GM18498 (cell line): ENCODE measurements around the gene SH3RF3.

Experiments
- ATAC-seq: cut with Tn5 transposase; IDR thresholded peaks from one replicate; pipeline ENCODE4 v1.9.1; 2021; ENCODE audit warnings: mild to moderate bottlenecking, moderate library complexity; ENCODE audit not compliant: unreplicated experiment

The SH3RF3 gene

GRCh38 chr2:109300582-109300981 is 171.6 kb downstream of the SH3RF3 start:
- no peak for ATAC-seq

- no peak for ATAC-seq
These were observed 172.7 kb downstream of the SH3RF3 start for GRCh38 chr2:109301746-109302145.

GRCh38 chr2:109302319-109302718 is 173.3 kb downstream of the SH3RF3 start:
- no peak for ATAC-seq

GRCh38 chr2:109304242-109304641 is 175.2 kb downstream of the SH3RF3 start:
- no peak for ATAC-seq

- ATAC-seq = no peak
These were observed 175.9 kb downstream of the SH3RF3 start for GRCh38 chr2:109304731-109305470.

- ATAC-seq = no peak
These were observed 176.6 kb downstream of the SH3RF3 start for GRCh38 chr2:109305490-109306167.

GRCh38 chr2:109306190-109306589 is 177.2 kb downstream of the SH3RF3 start:
- ATAC-seq = no peak

- no peak for ATAC-seq
These were observed 182.8 kb downstream of the SH3RF3 start for GRCh38 chr2:109311771-109312170.

- no peak for ATAC-seq
These were observed 183.9 kb downstream of the SH3RF3 start for GRCh38 chr2:109312902-109313301.

GRCh38 chr2:109313343-109313742 is 184.3 kb downstream of the SH3RF3 start:
- no peak for ATAC-seq

- no peak for ATAC-seq
These were observed 187.1 kb downstream of the SH3RF3 start for GRCh38 chr2:109316091-109316490.

- no peak for ATAC-seq
These were observed 188.6 kb downstream of the SH3RF3 start for GRCh38 chr2:109317471-109318095.

GRCh38 chr2:109318150-109318948 is 189.3 kb downstream of the SH3RF3 start:
- ATAC-seq = no peak

- ATAC-seq = no peak
These were observed 189.9 kb downstream of the SH3RF3 start for GRCh38 chr2:109318949-109319342.

GRCh38 chr2:109320195-109320922 is 191.4 kb downstream of the SH3RF3 start:
- ATAC-seq = no peak

GRCh38 chr2:109321570-109321969 is 192.6 kb downstream of the SH3RF3 start:
- ATAC-seq = no peak

- ATAC-seq = no peak
These were observed 193.1 kb downstream of the SH3RF3 start for GRCh38 chr2:109322111-109322510.

GRCh38 chr2:109322641-109323040 is 193.6 kb downstream of the SH3RF3 start:
- no peak for ATAC-seq

- ATAC-seq = no peak
These were observed 195.9 kb downstream of the SH3RF3 start for GRCh38 chr2:109324861-109325260.

GRCh38 chr2:109325570-109325969 is 196.6 kb downstream of the SH3RF3 start:
- no peak for ATAC-seq

GRCh38 chr2:109326306-109326705 is 197.3 kb downstream of the SH3RF3 start:
- no peak for ATAC-seq
